Fibroblast of the conjunctiva (primary cell): Measurements from ENCODE around the gene ADD3.

ENCODE experiments used
- DNase-seq: peaks from one replicate; pipeline ENCODE4 v3.0.0-alpha.2; 2010; ENCODE audit warnings: low read depth

The ADD3 gene

GRCh38 chr10:110179220-110179619 lies 171.4 kb downstream of the ADD3 start:
- DNase-seq, result no peak

- DNase-seq, result no peak
Measured at GRCh38 chr10:110181451-110181850, 173.7 kb downstream of the ADD3 start.

GRCh38 chr10:110181911-110182310 lies 174.1 kb downstream of the ADD3 start:
- DNase-seq, result no peak

- no peak for DNase-seq
Measured at GRCh38 chr10:110184398-110184797, 176.6 kb downstream of the ADD3 start.
